ENCODE data around the gene S100A4.
"Not testable (repeated sequence)": the region's sequence is repeated elsewhere in the genome, so short reads cannot be mapped to it uniquely, and the experiment has no call there.

The S100A4 gene

DNA sequence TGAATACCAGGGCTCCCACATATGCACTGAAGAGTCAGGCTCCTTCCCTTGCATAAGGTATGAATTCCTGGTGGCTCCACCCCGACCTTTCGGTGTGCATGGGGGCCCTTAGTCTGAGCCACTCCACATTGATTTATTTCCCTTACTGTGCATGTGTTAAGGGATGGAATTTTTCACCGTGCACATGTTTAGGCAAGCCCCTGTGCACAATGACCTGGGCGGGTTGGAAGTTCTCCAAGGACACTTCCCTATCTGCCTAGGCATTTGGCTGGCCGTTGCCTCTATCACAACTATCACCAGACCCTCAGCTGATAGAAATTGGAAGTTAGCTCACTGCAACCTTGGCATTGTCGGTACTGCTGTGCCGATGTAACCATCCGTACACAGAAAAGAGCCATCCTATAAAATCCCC is 19.5 kb downstream of the S100A4 start:
- peaks cover 16 to 27% of the 10 kb centered on the region in 2 experiments for H3K4me1 ChIP-seq (ENCODE audit: control insufficient read depth in 1 of 2, insufficient read depth in 1 of 2, low read depth in 1 of 2, low read length in 1 of 2)
- H3K4me3 ChIP-seq (ENCODE audit: low read depth in 1 of 2, low read length in 1 of 2) = no peak overlapping the region
- TF ChIP-seq, protein P1, sequence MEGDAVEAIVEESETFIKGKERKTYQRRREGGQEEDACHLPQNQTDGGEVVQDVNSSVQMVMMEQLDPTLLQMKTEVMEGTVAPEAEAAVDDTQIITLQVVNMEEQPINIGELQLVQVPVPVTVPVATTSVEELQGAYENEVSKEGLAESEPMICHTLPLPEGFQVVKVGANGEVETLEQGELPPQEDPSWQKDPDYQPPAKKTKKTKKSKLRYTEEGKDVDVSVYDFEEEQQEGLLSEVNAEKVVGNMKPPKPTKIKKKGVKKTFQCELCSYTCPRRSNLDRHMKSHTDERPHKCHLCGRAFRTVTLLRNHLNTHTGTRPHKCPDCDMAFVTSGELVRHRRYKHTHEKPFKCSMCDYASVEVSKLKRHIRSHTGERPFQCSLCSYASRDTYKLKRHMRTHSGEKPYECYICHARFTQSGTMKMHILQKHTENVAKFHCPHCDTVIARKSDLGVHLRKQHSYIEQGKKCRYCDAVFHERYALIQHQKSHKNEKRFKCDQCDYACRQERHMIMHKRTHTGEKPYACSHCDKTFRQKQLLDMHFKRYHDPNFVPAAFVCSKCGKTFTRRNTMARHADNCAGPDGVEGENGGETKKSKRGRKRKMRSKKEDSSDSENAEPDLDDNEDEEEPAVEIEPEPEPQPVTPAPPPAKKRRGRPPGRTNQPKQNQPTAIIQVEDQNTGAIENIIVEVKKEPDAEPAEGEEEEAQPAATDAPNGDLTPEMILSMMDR (IDR thresholded peaks at IDR 0.05) = no peak
- H3K9me3 ChIP-seq = no peaks in the 10 kb centered on the region
- peak overlapping the region; percentile 49 for H3K27ac ChIP-seq
- H3K27me3 ChIP-seq = no peaks in the 10 kb centered on the region
- H3K36me3 ChIP-seq = no peaks in the 10 kb centered on the region

GRCh38 chr1:153525088-153525728 is 20.4 kb downstream of the S100A4 start:
- peaks cover 16 to 27% of the 10 kb centered on the region in 2 experiments for H3K4me1 ChIP-seq (ENCODE audit: control insufficient read depth in 1 of 2, insufficient read depth in 1 of 2, low read depth in 1 of 2, low read length in 1 of 2)
- H3K27ac ChIP-seq = no peak overlapping the region
- TF ChIP-seq, protein P1 (IDR thresholded peaks at IDR 0.05) = no peak
- H3K4me3 ChIP-seq (ENCODE audit: low read depth in 1 of 2, low read length in 1 of 2) = no peak overlapping the region
- no peaks in the 10 kb centered on the region for H3K27me3 ChIP-seq
- H3K36me3 ChIP-seq = no peaks in the 10 kb centered on the region
- no peaks in the 10 kb centered on the region for H3K9me3 ChIP-seq

- not testable (repeated sequence) for H3K9me3 ChIP-seq; H3K4me3 ChIP-seq (ENCODE audit: low read depth in 1 of 2, low read length in 1 of 2); H3K27ac ChIP-seq; H3K36me3 ChIP-seq; H3K27me3 ChIP-seq
- peaks cover 15 to 33% of the 10 kb centered on the region in 2 experiments for H3K4me1 ChIP-seq (ENCODE audit: control insufficient read depth in 1 of 2, insufficient read depth in 1 of 2, low read depth in 1 of 2, low read length in 1 of 2)
Measured at GRCh38 chr1:153522353-153523048, 23.1 kb downstream of the S100A4 start.

GRCh38 chr1:153521808-153522207 is 23.8 kb downstream of the S100A4 start:
- H3K9me3 ChIP-seq; H3K27me3 ChIP-seq; H3K4me3 ChIP-seq (ENCODE audit: low read depth in 1 of 2, low read length in 1 of 2); H3K36me3 ChIP-seq; H3K27ac ChIP-seq: not testable (repeated sequence)
- peaks cover 14 to 27% of the 10 kb centered on the region in 2 experiments for H3K4me1 ChIP-seq (ENCODE audit: control insufficient read depth in 1 of 2, insufficient read depth in 1 of 2, low read depth in 1 of 2, low read length in 1 of 2)

- Histone ChIP-seq H3K27me3 (no peaks in the 10 kb centered on the region), H3K36me3 (no peaks in the 10 kb centered on the region), H3K4me3 (ENCODE audit: low read depth in 1 of 2, low read length in 1 of 2) (no peak overlapping the region), H3K4me1 (ENCODE audit: control insufficient read depth in 1 of 2, insufficient read depth in 1 of 2, low read depth in 1 of 2, low read length in 1 of 2) (peaks cover 15 to 27% of the 10 kb centered on the region in 2 experiments), H3K9me3 (no peaks in the 10 kb centered on the region), H3K27ac (no peak overlapping the region)
- TF ChIP-seq, protein P1 (IDR thresholded peaks at IDR 0.05) = no peak
Measured at GRCh38 chr1:153520818-153521476, 24.7 kb downstream of the S100A4 start.

- H3K36me3 ChIP-seq; H3K4me3 ChIP-seq (ENCODE audit: low read depth in 1 of 2, low read length in 1 of 2); H3K27ac ChIP-seq; H3K9me3 ChIP-seq; H3K27me3 ChIP-seq: not testable (repeated sequence)
- H3K4me1 ChIP-seq (ENCODE audit: control insufficient read depth in 1 of 2, insufficient read depth in 1 of 2, low read depth in 1 of 2, low read length in 1 of 2) = peaks cover 21 to 29% of the 10 kb centered on the region in 2 experiments
Measured at GRCh38 chr1:153520137-153520691, 25.4 kb downstream of the S100A4 start.

Measured in neutrophil (primary cell).